ENCODE data around the gene ARPC5. TPM values are rescaled to one million over a fixed set of nuclear protein-coding genes. Genes with fewer than 3 reads are reported as not detected.
A peak's percentile ranks its signal among the peaks of the same experiment; 100 is the strongest.

The ARPC5 gene
- total and polyA plus RNA-seq, 9 of the 15 experiments (the other 6 are each of a cell fraction or from before 2014, with no cell fraction given) = 71.8 to 150 (median 91.6) TPM

DNA sequence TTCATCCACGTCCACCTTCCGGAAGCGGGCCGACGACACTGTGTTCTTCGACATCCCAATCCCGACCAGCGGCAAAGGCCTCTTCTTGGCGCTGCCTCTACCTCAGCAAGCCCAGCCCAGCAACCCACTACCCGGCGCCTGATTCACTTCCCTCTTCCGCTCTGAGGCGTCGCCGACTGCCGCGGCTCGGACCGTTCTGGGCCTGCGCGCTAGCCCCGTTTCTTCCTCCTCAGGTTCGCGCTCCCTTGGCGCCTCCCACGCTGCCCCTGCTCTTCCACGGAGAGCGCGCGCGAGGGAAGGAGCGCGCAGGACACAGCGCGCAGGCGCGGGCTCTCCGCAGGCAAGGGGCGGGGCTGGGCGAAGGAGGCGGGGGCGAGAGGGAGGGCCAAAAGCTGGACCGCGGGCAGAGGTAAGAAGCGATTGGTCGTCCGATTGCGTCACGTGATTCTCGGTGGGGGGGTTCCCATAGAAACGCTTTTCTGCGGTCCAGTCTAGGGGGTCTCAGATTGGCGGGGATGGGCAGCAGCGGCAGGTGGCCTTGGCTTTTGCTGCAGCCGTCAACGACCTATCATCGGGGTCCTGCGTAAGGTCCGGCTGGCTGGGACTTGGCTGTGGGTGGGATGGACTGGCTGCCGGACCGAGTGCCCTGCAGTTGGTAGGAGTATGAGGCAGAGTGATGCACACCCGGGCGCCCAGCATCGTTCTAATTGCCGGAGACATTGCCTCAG is at the start of gene ARPC5 (continued):
- TF ChIP-seq PTBP1 (IDR thresholded peaks at IDR 0.05; ENCODE audit: low read depth, low read length) (peak; percentile 11; the same call in 1 of the 2 replicates), RBM34 (IDR thresholded peaks at IDR 0.05; ENCODE audit: borderline replicate concordance, insufficient read depth, low read length) (no peak), CHCHD3 (CRISPR knock-in tag; IDR thresholded peaks at IDR 0.05) (0 out of 2 replicates have a peak, but pooled peaks have one; percentile 50), POLR2G (IDR thresholded peaks at IDR 0.05; ENCODE audit: low read depth, low read length) (peak; percentile 95), MLLT1 (IDR thresholded peaks at IDR 0.05) (0 out of 4 replicates have a peak, but pooled peaks of 1 of the 2 experiments have one; percentile 33)
- TF ChIP-seq, protein P1, sequence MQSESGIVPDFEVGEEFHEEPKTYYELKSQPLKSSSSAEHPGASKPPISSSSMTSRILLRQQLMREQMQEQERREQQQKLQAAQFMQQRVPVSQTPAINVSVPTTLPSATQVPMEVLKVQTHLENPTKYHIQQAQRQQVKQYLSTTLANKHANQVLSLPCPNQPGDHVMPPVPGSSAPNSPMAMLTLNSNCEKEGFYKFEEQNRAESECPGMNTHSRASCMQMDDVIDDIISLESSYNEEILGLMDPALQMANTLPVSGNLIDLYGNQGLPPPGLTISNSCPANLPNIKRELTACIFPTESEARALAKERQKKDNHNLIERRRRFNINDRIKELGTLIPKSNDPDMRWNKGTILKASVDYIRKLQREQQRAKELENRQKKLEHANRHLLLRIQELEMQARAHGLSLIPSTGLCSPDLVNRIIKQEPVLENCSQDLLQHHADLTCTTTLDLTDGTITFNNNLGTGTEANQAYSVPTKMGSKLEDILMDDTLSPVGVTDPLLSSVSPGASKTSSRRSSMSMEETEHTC (IDR thresholded peaks at IDR 0.05) = peak; percentile 67; the same call in 1 of the 2 replicates

All from K562 (cell line).